GM21390 (cell line): ENCODE results near the gene DIP2C.

Experiments used
- ATAC-seq: cut with Tn5 transposase; IDR thresholded peaks from one replicate; pipeline ENCODE4 v1.9.1; 2021; ENCODE audit not compliant: unreplicated experiment

The DIP2C gene

GRCh38 chr10:386771-387592, 302.5 kb downstream of the DIP2C start:
- ATAC-seq: no peak

GRCh38 chr10:385571-386300, 303.7 kb downstream of the DIP2C start:
- no peak for ATAC-seq

GRCh38 chr10:384538-385305, 304.7 kb downstream of the DIP2C start:
- no peak for ATAC-seq

- no peak for ATAC-seq
These were observed 305.9 kb downstream of the DIP2C start for GRCh38 chr10:383519-383918.

- ATAC-seq: no peak
These were observed 307.7 kb downstream of the DIP2C start for GRCh38 chr10:381805-382204.

GRCh38 chr10:381346-381745, 308.1 kb downstream of the DIP2C start:
- ATAC-seq: no peak

GRCh38 chr10:380313-380940, 309.0 kb downstream of the DIP2C start:
- no peak for ATAC-seq

GRCh38 chr10:378930-379704, 310.4 kb downstream of the DIP2C start:
- ATAC-seq: no peak

GRCh38 chr10:378230-378929, 311.1 kb downstream of the DIP2C start:
- no peak for ATAC-seq

- ATAC-seq: no peak
These were observed 312.2 kb downstream of the DIP2C start for GRCh38 chr10:377228-377627.

GRCh38 chr10:375815-376505, 313.5 kb downstream of the DIP2C start:
- ATAC-seq: no peak

GRCh38 chr10:374354-374753, 315.1 kb downstream of the DIP2C start:
- no peak for ATAC-seq

- ATAC-seq: no peak
These were observed 315.8 kb downstream of the DIP2C start for GRCh38 chr10:373526-374309.

GRCh38 chr10:373015-373414, 316.5 kb downstream of the DIP2C start:
- ATAC-seq: no peak

GRCh38 chr10:372566-372965, 316.9 kb downstream of the DIP2C start:
- ATAC-seq: no peak

GRCh38 chr10:371515-371914, 318.0 kb downstream of the DIP2C start:
- no peak for ATAC-seq

GRCh38 chr10:370449-370825, 319.0 kb downstream of the DIP2C start:
- ATAC-seq: no peak

GRCh38 chr10:369684-370448, 319.6 kb downstream of the DIP2C start:
- no peak for ATAC-seq
